NT2/D1 (cell line): ENCODE results near the gene SMOC2.

Experiments
- SUZ12 ChIP-seq: IDR thresholded peaks from 2 replicates; pipeline ENCODE4 v1.6.1; 2011; ENCODE audit not compliant: insufficient read length, insufficient read depth; ENCODE audit errors: extremely low read depth
- YY1 ChIP-seq: IDR thresholded peaks from 2 replicates; pipeline ENCODE4 v1.6.1; 2011; ENCODE audit not compliant: insufficient read length, insufficient read depth

GRCh38 chr6:168632694-168633093 lies 191.7 kb downstream of the SMOC2 start:
- no peak for TF ChIP-seq SUZ12
- TF ChIP-seq YY1, result no peak
